Left cardiac atrium (tissue), 4 donors: ENCODE measurements around the gene CGB3. TPM values are rescaled to one million over a fixed set of nuclear protein-coding genes. Genes with fewer than 3 reads are reported as not detected.
A peak's percentile ranks its signal among the peaks of the same experiment; 100 is the strongest.

Source experiments
- ATAC-seq, 2 donors: fragments of 200-7000 bp; cut with Tn5 transposase; one replicate each; pipeline ENCODE4 v1.9.1; 2020; ENCODE audit warnings: mild to moderate bottlenecking in 2 of 2, moderate library complexity in 2 of 2
- DNase-seq: peaks from one replicate; pipeline ENCODE4 v3.0.0-alpha.2; 2020
- intact Hi-C, 2 donors: fragments of 100-400 bp; cut with DNase I; formaldehyde crosslinking; loops; one replicate each; pipeline versions ENCODE4 v1.14.1 to v1.15.1; 2022 to 2023
- total RNA-seq, 2 donors: library from RNA; stranded (reverse); fragmentation: NEBNext Ultra II Directional; extraction: Animal tissue kit (Norgen Biotek cat#: 25700); gene quantifications; one replicate each; pipeline ENCODE4 v1.2.1, GENCODE V29; 2021
- donor health status: DM: no; HTN: yes; CAD: no.
- donor health status: DM: no; HTN: yes; CAD: no; lungs with severe emphysema.
- donor health status: DM: yes; HTN: yes; CAD: no.
- donor health status: Dilated cardiomyopathy.

Gene CGB3
- total RNA-seq, 2 donors from 2014 or later, result not detected

- DNase-seq (peak; percentile 100), ATAC-seq (peak; percentile 95 to 96)
- intact Hi-C loops, result loop anchor here in 1 of 2 donors (10.0 kb wide), 1 partner anchor 81 kb away; the partner anchor contains the start of gene KCNA7
Observed at GRCh38 chr19:48993175-48994034, 30.7 kb downstream of the CGB3 start, which contains the start of the genes GYS1 and RUVBL2. GYS1 (minus strand) TSS chr19:48993309; CDS start chr19:48993112, 197 bp downstream. RUVBL2 (plus strand) TSS chr19:48993887; CDS start chr19:48993912, 25 bp downstream.

GRCh38 chr19:48992581-48993174 lies 31.5 kb downstream of the CGB3 start:
- intact Hi-C loops, result loop anchor here in 1 of 2 donors (10.0 kb wide), 1 partner anchor 82 kb away; the partner anchor contains the start of gene KCNA7
- DNase-seq (no peak), ATAC-seq (peak; percentile 2 to 3)

- DNase-seq (peak; percentile 76), ATAC-seq (peak; percentile 47 to 69)
- intact Hi-C loops, result loop anchor here in 1 of 2 donors (10.0 kb wide), 1 partner anchor 83 kb away; the partner anchor contains the start of gene KCNA7
Observed at GRCh38 chr19:48991873-48992580, 32.1 kb downstream of the CGB3 start.

GRCh38 chr19:48991011-48991609 lies 33.0 kb downstream of the CGB3 start:
- DNase-seq, result no peak
- intact Hi-C loops, result loop anchor here in 1 of 2 donors (10.0 kb wide), 1 partner anchor 84 kb away; the partner anchor contains the start of gene KCNA7
- no peak for ATAC-seq

- DNase-seq, result no peak
- intact Hi-C loops, result loop anchor here in 1 of 2 donors (10.0 kb wide), 1 partner anchor 84 kb away; the partner anchor contains the start of gene KCNA7
- ATAC-seq, result no peak
Observed at GRCh38 chr19:48990400-48990799, 33.7 kb downstream of the CGB3 start.

- ATAC-seq (no peak), DNase-seq (no peak)
- intact Hi-C loops, result loop anchor here in 1 of 2 donors (10.0 kb wide), 1 partner anchor 85 kb away; the partner anchor contains the start of gene KCNA7
Observed at GRCh38 chr19:48989701-48990291, 34.3 kb downstream of the CGB3 start.

- intact Hi-C loops, result no loop called here
- ATAC-seq (no peak), DNase-seq (no peak)
Observed at GRCh38 chr19:48988860-48989259, 35.3 kb downstream of the CGB3 start.

GRCh38 chr19:48988286-48988685 lies 35.8 kb downstream of the CGB3 start:
- DNase-seq, result no peak
- ATAC-seq, result no peak
- intact Hi-C loops, result no loop called here

GRCh38 chr19:48987323-48987722 lies 36.8 kb downstream of the CGB3 start:
- intact Hi-C loops, result no loop called here
- no peak for DNase-seq
- no peak for ATAC-seq

- ATAC-seq (peak in 1 of 2 donors; percentile 32), DNase-seq (no peak)
- intact Hi-C loops, result no loop called here
Observed at GRCh38 chr19:48986211-48986610, 37.9 kb downstream of the CGB3 start.

- intact Hi-C loops, result no loop called here
- no peak for DNase-seq
Observed at GRCh38 chr19:48985711-48986110, 38.4 kb downstream of the CGB3 start.

GRCh38 chr19:48982280-48982679 lies 41.9 kb downstream of the CGB3 start:
- intact Hi-C loops, result no loop called here
- ATAC-seq (no peak), DNase-seq (no peak)

More at GRCh38 chr19:48985711-48986110, 38.4 kb downstream of the CGB3 start:
- no peak for ATAC-seq

GRCh38 chr19:48977061-48977460 lies 47.1 kb downstream of the CGB3 start:
- ATAC-seq, result no peak
- DNase-seq, result no peak
- intact Hi-C loops, result no loop called here

GRCh38 chr19:48975947-48976847 lies 47.9 kb downstream of the CGB3 start:
- intact Hi-C loops, result no loop called here
- ATAC-seq (no peak), DNase-seq (no peak)
